ENCODE measurements around the gene DCTN3. TPM values are rescaled to one million over a fixed set of nuclear protein-coding genes. Genes with fewer than 3 reads are reported as not detected.
A peak's percentile ranks its signal among the peaks of the same experiment; 100 is the strongest.

DCTN3 gene
- total RNA-seq, 4 donors from 2014 or later: 80.8 to 166 (median 127) TPM

GRCh38 chr9:34601937-34602573, 18.2 kb downstream of the DCTN3 start:
- WGBS, 2 donors: 75 to 77% methylated on average over 6 of the region's 6 CpGs
- intact Hi-C loops (cut with DNase I; ENCODE audit: low total_unique reads): no loop called here
- TF ChIP-seq, protein P1, sequence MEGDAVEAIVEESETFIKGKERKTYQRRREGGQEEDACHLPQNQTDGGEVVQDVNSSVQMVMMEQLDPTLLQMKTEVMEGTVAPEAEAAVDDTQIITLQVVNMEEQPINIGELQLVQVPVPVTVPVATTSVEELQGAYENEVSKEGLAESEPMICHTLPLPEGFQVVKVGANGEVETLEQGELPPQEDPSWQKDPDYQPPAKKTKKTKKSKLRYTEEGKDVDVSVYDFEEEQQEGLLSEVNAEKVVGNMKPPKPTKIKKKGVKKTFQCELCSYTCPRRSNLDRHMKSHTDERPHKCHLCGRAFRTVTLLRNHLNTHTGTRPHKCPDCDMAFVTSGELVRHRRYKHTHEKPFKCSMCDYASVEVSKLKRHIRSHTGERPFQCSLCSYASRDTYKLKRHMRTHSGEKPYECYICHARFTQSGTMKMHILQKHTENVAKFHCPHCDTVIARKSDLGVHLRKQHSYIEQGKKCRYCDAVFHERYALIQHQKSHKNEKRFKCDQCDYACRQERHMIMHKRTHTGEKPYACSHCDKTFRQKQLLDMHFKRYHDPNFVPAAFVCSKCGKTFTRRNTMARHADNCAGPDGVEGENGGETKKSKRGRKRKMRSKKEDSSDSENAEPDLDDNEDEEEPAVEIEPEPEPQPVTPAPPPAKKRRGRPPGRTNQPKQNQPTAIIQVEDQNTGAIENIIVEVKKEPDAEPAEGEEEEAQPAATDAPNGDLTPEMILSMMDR (IDR thresholded peaks at IDR 0.05): no peak
- TF ChIP-seq POLR2A (IDR thresholded peaks at IDR 0.05): no peak

GRCh38 chr9:34600908-34601307, 19.4 kb downstream of the DCTN3 start:
- 17 to 20% methylated on average over 1 of the region's 1 CpG for WGBS, 2 donors
- TF ChIP-seq, protein P1 (IDR thresholded peaks at IDR 0.05): no peak
- TF ChIP-seq POLR2A (IDR thresholded peaks at IDR 0.05): no peak
- H3K4me3 ChIP-seq (ENCODE audit: low read depth, poor library complexity, severe bottlenecking): no peak overlapping the region
- no peak for DNase-seq (ENCODE audit: low spot score in 2 of 2)
- intact Hi-C loops (cut with DNase I; ENCODE audit: low total_unique reads): no loop called here

More at GRCh38 chr9:34601937-34602573, 18.2 kb downstream of the DCTN3 start:
- no peak overlapping the region for H3K4me3 ChIP-seq (ENCODE audit: low read depth, poor library complexity, severe bottlenecking)
- DNase-seq (ENCODE audit: low spot score in 2 of 2): no peak

GRCh38 chr9:34599546-34599945, 20.7 kb downstream of the DCTN3 start:
- 41 to 63% methylated on average over 1 of the region's 1 CpG for WGBS, 2 donors
- no peak overlapping the region for H3K4me3 ChIP-seq (ENCODE audit: low read depth, poor library complexity, severe bottlenecking)
- TF ChIP-seq, protein P1 (IDR thresholded peaks at IDR 0.05): no peak
- TF ChIP-seq POLR2A (IDR thresholded peaks at IDR 0.05): no peak
- no peak for DNase-seq (ENCODE audit: low spot score in 2 of 2)
- intact Hi-C loops (cut with DNase I; ENCODE audit: low total_unique reads): loop anchor here (10.0 kb wide), 1 partner anchor 165 kb away; no protein-coding TSS in a partner anchor

- DNase-seq (ENCODE audit: low spot score in 2 of 2): no peak
- intact Hi-C loops (cut with DNase I; ENCODE audit: low total_unique reads): loop anchor here (5.0 to 10.0 kb wide), 2 partner anchors 42 to 159 kb away; no protein-coding TSS in a partner anchor
- TF ChIP-seq POLR2A (IDR thresholded peaks at IDR 0.05): no peak
- TF ChIP-seq, protein P1 (IDR thresholded peaks at IDR 0.05): no peak
- 61 to 65% methylated on average over 9 of the region's 9 CpGs for WGBS, 2 donors
- no peak overlapping the region for H3K4me3 ChIP-seq (ENCODE audit: low read depth, poor library complexity, severe bottlenecking)
Measured at GRCh38 chr9:34594177-34594576, 26.1 kb downstream of the DCTN3 start.

DNA sequence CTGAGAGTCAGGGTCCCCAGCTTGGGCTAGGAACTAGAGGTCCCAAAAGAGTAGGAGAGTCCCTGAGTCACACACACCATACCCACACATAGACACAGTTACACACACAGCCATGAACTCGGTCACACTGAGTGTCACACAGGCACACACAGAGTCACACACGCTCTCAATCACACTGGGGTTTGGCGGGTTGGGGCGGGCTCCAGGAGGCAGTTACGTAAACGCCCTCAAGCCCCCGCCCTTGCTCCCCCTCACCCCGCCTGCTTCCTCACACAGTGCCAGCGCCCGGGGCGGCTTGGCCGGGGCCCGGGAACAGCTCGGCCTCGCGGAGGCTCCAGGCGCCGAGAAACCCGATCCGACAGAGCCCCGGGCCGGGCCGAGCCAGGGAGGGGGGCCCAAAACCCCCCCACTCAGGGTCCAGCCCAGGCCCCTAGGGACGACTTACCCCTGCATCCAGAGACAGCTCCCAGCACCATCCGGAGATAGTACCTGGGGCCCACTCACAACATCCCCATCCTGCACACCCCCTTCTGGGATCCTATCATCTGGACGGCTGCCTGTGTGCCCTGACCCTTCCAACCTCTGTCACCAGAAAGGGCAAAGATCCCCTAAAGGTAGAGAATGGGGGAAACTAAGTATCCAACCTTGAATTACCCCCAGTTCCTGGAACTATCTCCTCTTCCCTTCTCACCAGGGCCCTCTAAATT, 27.2 kb downstream of the DCTN3 start:
- H3K4me3 ChIP-seq (ENCODE audit: low read depth, poor library complexity, severe bottlenecking): no peak overlapping the region
- DNase-seq (ENCODE audit: low spot score in 2 of 2): peak; percentile 79 to 97
- intact Hi-C loops (cut with DNase I; ENCODE audit: low total_unique reads): loop anchor here (5.0 to 10.0 kb wide), 2 partner anchors 41 to 158 kb away; no protein-coding TSS in a partner anchor
- 1 to 2% methylated on average over 12 to 18 of the region's 26 CpGs for WGBS, 2 donors
- no peak for TF ChIP-seq POLR2A (IDR thresholded peaks at IDR 0.05)
- TF ChIP-seq, protein P1 (IDR thresholded peaks at IDR 0.05): no peak
